LHCN-M2 (cell line): ENCODE data around the gene CDK2. TPM values are rescaled to one million over a fixed set of nuclear protein-coding genes. Genes with fewer than 3 reads are reported as not detected.
A peak's percentile ranks its signal among the peaks of the same experiment; 100 is the strongest.
"Not testable (repeated sequence)": the region's sequence is repeated elsewhere in the genome, so short reads cannot be mapped to it uniquely, and the experiment has no call there.

ENCODE experiments used
- DNase-seq: peaks from one replicate; pipeline ENCODE4 v3.0.0-alpha.2; 2012; ENCODE audit warnings: low read depth
- total RNA-seq: library from RNA; depleted of rRNA; stranded (reverse); fragments of >200 nt; gene quantifications from 2 replicates; pipeline ENCODE4 v1.2.3, GENCODE V29; 2014

Gene CDK2
- total RNA-seq, 1 experiment from 2014 or later, result 64.4 TPM

GRCh38 chr12:55979069-55979468 is 12.4 kb downstream of the CDK2 start:
- no peak for DNase-seq

GRCh38 chr12:55981882-55982281 is 15.3 kb downstream of the CDK2 start:
- not testable (repeated sequence) for DNase-seq

- DNase-seq, result no peak
Observed at GRCh38 chr12:55982319-55982936, 15.8 kb downstream of the CDK2 start.

- no peak for DNase-seq
Observed at GRCh38 chr12:55983232-55983842, 16.7 kb downstream of the CDK2 start.

GRCh38 chr12:55984861-55985260 is 18.2 kb downstream of the CDK2 start:
- no peak for DNase-seq

- DNase-seq, result no peak
Observed at GRCh38 chr12:55985341-55985740, 18.7 kb downstream of the CDK2 start.

- not testable (repeated sequence) for DNase-seq
Observed at GRCh38 chr12:55985976-55986375, 19.3 kb downstream of the CDK2 start.

- DNase-seq, result no peak
Observed at GRCh38 chr12:55991110-55991509, 24.5 kb downstream of the CDK2 start.

GRCh38 chr12:55993230-55993853 is 26.7 kb downstream of the CDK2 start:
- DNase-seq, result no peak

GRCh38 chr12:55995366-55995765 is 28.7 kb downstream of the CDK2 start:
- no peak for DNase-seq

GRCh38 chr12:55996201-55996714 is 29.6 kb downstream of the CDK2 start:
- DNase-seq, result peak; percentile 65

- peak; percentile 94 for DNase-seq
Observed at GRCh38 chr12:55996715-55997534, 30.3 kb downstream of the CDK2 start, which contains the start of gene SUOX. SUOX (plus strand) TSS chr12:55997276; CDS start chr12:56002222, 4,946 bp downstream.

GRCh38 chr12:55997535-55997859 is 30.9 kb downstream of the CDK2 start:
- DNase-seq, result no peak

- DNase-seq, result not testable (repeated sequence)
Observed at GRCh38 chr12:55999522-55999921, 32.9 kb downstream of the CDK2 start.

GRCh38 chr12:55999999-56000540 is 33.4 kb downstream of the CDK2 start:
- not testable (repeated sequence) for DNase-seq

- no peak for DNase-seq
Observed at GRCh38 chr12:56001487-56002100, 35.0 kb downstream of the CDK2 start.

- not testable (repeated sequence) for DNase-seq
Observed at GRCh38 chr12:56003376-56003775, 36.7 kb downstream of the CDK2 start.

GRCh38 chr12:56004211-56004610 is 37.6 kb downstream of the CDK2 start:
- DNase-seq, result no peak

- peak; percentile 3 for DNase-seq
Observed at GRCh38 chr12:56007564-56008559, 41.2 kb downstream of the CDK2 start.

GRCh38 chr12:56010111-56010570 is 43.5 kb downstream of the CDK2 start:
- DNase-seq, result no peak
